Naive B cell (primary cell): Measurements from ENCODE around the gene CHMP4B. TPM values are rescaled to one million over a fixed set of nuclear protein-coding genes. Genes with fewer than 3 reads are reported as not detected.

Source experiments
- ATAC-seq, 2 donors: fragments of 150-1000 bp; cut with Tn5 transposase; 2 replicates each; pipeline ENCODE4 v1.10.0; 2021; ENCODE audit warnings: low read depth in 2 of 2, mild to moderate bottlenecking in 2 of 2, moderate library complexity in 2 of 2
- DNase-seq: peaks from one replicate; pipeline ENCODE4 v3.0.0; 2022
- H3K27ac Mint-ChIP-seq, 6 donors: one replicate each; pipeline ENCODE4 v1.8.0; 2020 to 2022; ENCODE audit warnings: mild to moderate bottlenecking in 6 of 6, mixed read lengths in 6 of 6, moderate library complexity in 5 of 6, inconsistent platforms in 2 of 6
- H3K27me3 Mint-ChIP-seq, 3 donors: one replicate each; pipeline ENCODE4 v1.8.0; 2021 to 2022; ENCODE audit warnings: mixed read lengths in 3 of 3, mild to moderate bottlenecking in 1 of 3
- H3K36me3 Mint-ChIP-seq, 2 donors: one replicate each; pipeline ENCODE4 v1.8.0; 2020 to 2022; ENCODE audit warnings: mixed read lengths in 2 of 2, inconsistent platforms in 1 of 2, mild to moderate bottlenecking in 1 of 2
- H3K4me1 Mint-ChIP-seq, 3 donors: one replicate each; pipeline ENCODE4 v1.8.0; 2020 to 2022; ENCODE audit warnings: mixed read lengths in 3 of 3, inconsistent platforms in 1 of 3, mild to moderate bottlenecking in 1 of 3, moderate library complexity in 1 of 3
- H3K4me3 Mint-ChIP-seq, 8 donors: one replicate each; pipeline ENCODE4 v1.8.0; 2020 to 2022; ENCODE audit warnings: mild to moderate bottlenecking in 8 of 8, mixed read lengths in 8 of 8, moderate library complexity in 8 of 8, inconsistent platforms in 2 of 8
- H3K9me3 Mint-ChIP-seq, 7 donors: one replicate each; pipeline ENCODE4 v1.8.0; 2020 to 2022; ENCODE audit warnings: mixed read lengths in 7 of 7, mild to moderate bottlenecking in 5 of 7, inconsistent platforms in 2 of 7, moderate library complexity in 1 of 7
- polyA plus RNA-seq, 6 donors: library from polyadenylated mRNA; unstranded; fragments of 300-500 nt; fragmentation: Illumina TruSeq; gene quantifications; one replicate each; pipeline ENCODE4 v1.2.3, GENCODE V29; 2021; ENCODE audit warnings: low read depth in 6 of 6

Gene CHMP4B
- polyA plus RNA-seq, 6 donors from 2014 or later: 1.3 to 8.0 (median 7.2) TPM

DNA sequence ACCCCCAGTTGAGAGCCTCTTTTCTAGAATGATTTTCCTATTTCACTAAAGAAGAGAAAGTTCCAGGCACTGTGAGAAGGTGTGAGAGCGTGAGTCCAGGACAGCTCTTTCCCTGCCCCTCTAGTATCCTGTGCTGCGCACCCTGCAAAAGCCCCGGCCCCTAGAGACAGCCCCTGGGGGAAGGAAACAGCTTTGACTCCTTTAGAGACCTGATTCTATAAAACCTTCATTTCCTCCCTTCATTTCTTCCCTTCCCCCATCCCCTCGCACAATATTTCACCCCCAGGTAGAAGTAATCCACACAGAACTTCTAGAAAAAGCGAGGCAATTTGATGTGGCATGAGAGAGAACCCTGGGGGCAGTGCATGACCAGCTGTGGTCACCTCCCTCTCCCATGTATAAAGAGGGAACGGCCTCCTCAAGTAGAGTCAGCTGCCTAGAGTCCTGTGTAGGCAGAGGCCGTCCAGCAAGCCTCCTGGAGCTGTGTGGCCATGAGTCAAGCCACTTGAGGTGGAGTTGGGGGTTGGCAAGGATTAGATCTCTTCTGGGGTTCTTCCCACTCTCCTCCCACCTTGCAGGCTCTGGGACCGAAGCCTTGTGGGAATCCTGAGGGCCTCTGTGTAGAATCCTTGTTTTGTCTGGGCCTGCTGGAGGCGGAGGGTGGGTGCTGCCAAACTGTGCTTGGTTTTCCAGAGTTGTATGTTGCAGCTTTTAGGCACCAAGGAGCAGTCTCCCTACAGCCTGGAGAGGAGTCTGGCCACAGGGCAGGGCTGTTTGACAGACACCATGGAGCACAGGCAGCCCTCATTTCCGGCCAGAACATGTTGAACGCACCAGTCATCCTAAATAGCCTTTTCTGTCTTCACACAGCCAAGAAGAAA lies 41.7 kb downstream of the CHMP4B start:
- DNase-seq: no peak
- Mint-ChIP-seq H3K27me3 (no peaks in the 10 kb centered on the region), H3K9me3 (no peaks in the 10 kb centered on the region), H3K27ac (peak overlapping the region in 1 of 6 donors; percentile 22), H3K4me1 (peaks cover 11 to 14% (median 12%) of the 10 kb centered on the region in 3 donors), H3K36me3 (peaks cover 16 to 26% of the 10 kb centered on the region in 2 donors), H3K4me3 (no peak overlapping the region)
- no peak for ATAC-seq

DNA sequence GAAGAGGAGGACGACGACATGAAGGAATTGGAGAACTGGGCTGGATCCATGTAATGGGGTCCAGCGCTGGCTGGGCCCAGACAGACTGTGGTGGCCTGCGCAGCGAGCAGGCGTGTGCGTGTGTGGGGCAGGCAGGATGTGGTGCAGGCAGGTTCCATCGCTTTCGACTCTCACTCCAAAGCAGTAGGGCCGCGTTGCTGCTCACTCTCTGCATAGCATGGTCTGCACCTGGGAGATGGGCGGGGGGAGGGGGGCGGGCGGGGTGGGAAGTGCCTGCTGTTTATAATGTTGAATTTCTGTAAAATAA lies 42.3 kb downstream of the CHMP4B start:
- H3K27ac Mint-ChIP-seq: no peak overlapping the region
- no peaks in the 10 kb centered on the region for H3K9me3 Mint-ChIP-seq
- H3K4me3 Mint-ChIP-seq: no peak overlapping the region
- no peaks in the 10 kb centered on the region for H3K27me3 Mint-ChIP-seq
- no peak for ATAC-seq
- H3K36me3 Mint-ChIP-seq: peaks cover 16 to 26% of the 10 kb centered on the region in 2 donors
- DNase-seq: no peak
- peaks cover 17 to 20% (median 18%) of the 10 kb centered on the region in 3 donors for H3K4me1 Mint-ChIP-seq

GRCh38 chr20:33857722-33858563 lies 46.8 kb downstream of the CHMP4B start:
- ATAC-seq: no peak
- H3K4me3 Mint-ChIP-seq: peak overlapping the region in 3 of 8 donors; percentile 11 to 62 (median 30)
- H3K27ac Mint-ChIP-seq: peak overlapping the region; percentile 55 to 98 (median 90)
- H3K27me3 Mint-ChIP-seq: no peaks in the 10 kb centered on the region
- peaks cover 29 to 37% (median 31%) of the 10 kb centered on the region in 3 donors for H3K4me1 Mint-ChIP-seq
- DNase-seq: no peak
- H3K36me3 Mint-ChIP-seq: peaks cover 4 to 25% of the 10 kb centered on the region in 2 donors
- H3K9me3 Mint-ChIP-seq: no peaks in the 10 kb centered on the region

- H3K9me3 Mint-ChIP-seq: no peaks in the 10 kb centered on the region
- peaks cover 4 to 20% of the 10 kb centered on the region in 2 donors for H3K36me3 Mint-ChIP-seq
- peaks cover 28 to 38% (median 32%) of the 10 kb centered on the region in 3 donors for H3K4me1 Mint-ChIP-seq
- peak overlapping the region in 5 of 8 donors; percentile 10 to 75 (median 69) for H3K4me3 Mint-ChIP-seq
- ATAC-seq (peak; percentile 46 to 54), DNase-seq (no peak)
- no peaks in the 10 kb centered on the region for H3K27me3 Mint-ChIP-seq
- peak overlapping the region; percentile 42 to 94 (median 88) for H3K27ac Mint-ChIP-seq
Observed at GRCh38 chr20:33858666-33859065, 47.5 kb downstream of the CHMP4B start.

DNA sequence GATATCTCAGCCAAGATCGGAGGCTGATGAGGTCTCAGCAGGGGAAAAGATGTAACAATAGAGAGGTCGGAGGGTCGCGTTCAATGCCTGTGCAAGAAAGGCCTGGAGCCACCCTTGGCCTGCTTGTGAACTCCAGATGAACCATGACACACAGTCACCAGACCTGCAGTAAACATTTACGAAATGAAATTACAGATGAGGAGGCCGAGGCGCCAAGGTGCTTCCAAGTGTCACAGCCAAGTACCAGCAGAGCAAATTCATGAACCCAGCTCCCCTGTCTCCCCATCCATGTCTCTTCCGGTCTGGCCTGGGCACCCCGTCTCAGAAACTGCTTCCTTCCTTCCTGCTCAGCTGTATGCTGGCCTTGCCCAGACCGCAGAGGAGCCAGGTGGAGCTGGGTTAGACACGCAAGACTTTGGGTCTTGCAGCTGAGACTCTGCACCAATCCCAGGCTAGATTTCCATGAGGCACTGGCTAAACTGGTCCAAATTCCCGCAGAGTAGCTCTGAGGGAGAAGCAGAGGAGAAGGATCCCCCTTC lies 48.1 kb downstream of the CHMP4B start:
- peak; percentile 82 to 86 for ATAC-seq
- H3K4me1 Mint-ChIP-seq: peaks cover 28 to 38% (median 31%) of the 10 kb centered on the region in 3 donors
- H3K36me3 Mint-ChIP-seq: peaks cover 4 to 16% of the 10 kb centered on the region in 2 donors
- peak overlapping the region in 7 of 8 donors; percentile 54 to 79 (median 71) for H3K4me3 Mint-ChIP-seq
- no peaks in the 10 kb centered on the region for H3K9me3 Mint-ChIP-seq
- H3K27ac Mint-ChIP-seq: peak overlapping the region; percentile 42 to 94 (median 88)
- H3K27me3 Mint-ChIP-seq: no peaks in the 10 kb centered on the region
- DNase-seq: peak; percentile 35

- H3K27me3 Mint-ChIP-seq: no peaks in the 10 kb centered on the region
- no peaks in the 10 kb centered on the region for H3K9me3 Mint-ChIP-seq
- no peak for DNase-seq
- H3K36me3 Mint-ChIP-seq: peaks cover 4 to 11% of the 10 kb centered on the region in 2 donors
- peak overlapping the region in 5 of 6 donors; percentile 69 to 94 (median 88) for H3K27ac Mint-ChIP-seq
- no peak for ATAC-seq
- peak overlapping the region in 6 of 8 donors; percentile 1 to 79 (median 66) for H3K4me3 Mint-ChIP-seq
- peaks cover 28 to 38% (median 31%) of the 10 kb centered on the region in 3 donors for H3K4me1 Mint-ChIP-seq
Observed at GRCh38 chr20:33859751-33860150, 48.6 kb downstream of the CHMP4B start.

DNA sequence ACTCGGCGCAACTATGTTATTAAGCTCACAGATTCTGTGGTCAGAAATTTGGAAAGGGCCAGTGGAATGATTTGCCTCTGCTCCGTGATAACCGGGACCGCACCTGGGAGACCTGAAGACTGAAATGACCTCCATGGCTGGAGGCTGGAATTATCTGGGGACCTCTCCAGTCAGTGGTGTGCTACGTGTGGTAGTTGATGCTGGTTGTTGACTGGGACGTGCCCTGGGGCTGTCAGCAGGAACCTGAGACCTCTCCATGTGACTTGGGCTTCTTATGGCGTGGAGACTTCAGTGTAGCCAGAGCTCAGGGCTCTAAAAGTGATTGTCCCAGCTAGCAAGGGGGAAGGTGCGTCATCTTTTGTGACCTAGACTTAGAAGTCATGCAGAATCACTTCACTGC lies 50.3 kb downstream of the CHMP4B start:
- Mint-ChIP-seq H3K27ac (no peak overlapping the region), H3K9me3 (no peaks in the 10 kb centered on the region), H3K36me3 (peaks cover 4 to 7% of the 10 kb centered on the region in 2 donors), H3K4me3 (no peak overlapping the region), H3K27me3 (no peaks in the 10 kb centered on the region), H3K4me1 (peaks cover 28 to 37% (median 31%) of the 10 kb centered on the region in 3 donors)
- DNase-seq (no peak), ATAC-seq (no peak)

DNA sequence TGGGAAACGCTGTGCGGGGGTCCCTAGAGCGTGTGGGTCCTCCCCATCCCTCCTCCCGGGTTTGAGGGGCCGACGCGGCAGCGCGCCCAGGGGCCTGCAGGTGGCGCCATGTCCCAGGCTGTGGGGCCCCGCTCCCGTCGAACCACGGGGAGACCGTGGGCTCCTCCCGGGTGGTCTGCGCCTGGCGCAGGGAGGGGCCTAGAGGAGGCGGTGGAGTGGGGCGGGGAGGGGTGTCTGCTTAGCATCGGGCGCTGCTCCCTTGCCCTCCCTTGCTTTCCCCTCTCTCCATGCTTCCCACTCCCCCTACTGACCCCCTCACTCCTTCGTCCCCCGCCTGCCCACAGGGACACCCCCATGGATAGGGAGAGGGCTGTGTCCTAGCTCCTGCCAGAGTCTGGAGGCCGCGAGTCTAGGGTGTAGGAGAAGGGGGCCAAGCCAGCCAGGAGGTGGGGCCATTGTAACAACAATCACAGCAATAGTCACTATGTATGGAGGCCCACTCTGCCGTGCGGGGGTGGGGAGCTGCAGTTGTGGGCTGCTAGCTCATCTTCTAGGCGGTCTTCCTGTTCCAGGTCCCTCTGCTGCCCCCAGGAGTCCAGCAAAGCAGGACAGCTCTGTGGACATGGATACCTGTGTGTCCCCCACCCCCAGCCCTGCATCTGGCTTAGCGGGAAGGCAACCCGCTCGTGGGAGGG lies 51.7 kb downstream of the CHMP4B start:
- peak overlapping the region in 1 of 8 donors; percentile 29 for H3K4me3 Mint-ChIP-seq
- H3K4me1 Mint-ChIP-seq: peaks cover 23 to 27% (median 24%) of the 10 kb centered on the region in 3 donors
- no peaks in the 10 kb centered on the region for H3K9me3 Mint-ChIP-seq
- peak; percentile 35 for DNase-seq
- peaks cover 0 to under 1% of the 10 kb centered on the region in 2 donors for H3K36me3 Mint-ChIP-seq
- peak overlapping the region in 1 of 6 donors; percentile 36 for H3K27ac Mint-ChIP-seq
- peak; percentile 40 to 46 for ATAC-seq
- H3K27me3 Mint-ChIP-seq: no peaks in the 10 kb centered on the region

GRCh38 chr20:33863440-33864323 lies 52.5 kb downstream of the CHMP4B start:
- peak overlapping the region in 1 of 6 donors; percentile 42 for H3K27ac Mint-ChIP-seq
- ATAC-seq (no peak), DNase-seq (no peak)
- H3K4me3 Mint-ChIP-seq: no peak overlapping the region
- H3K27me3 Mint-ChIP-seq: peaks cover 0 to 4% (median 0%) of the 10 kb centered on the region in 3 donors
- no peaks in the 10 kb centered on the region for H3K36me3 Mint-ChIP-seq
- peaks cover 15 to 18% (median 16%) of the 10 kb centered on the region in 3 donors for H3K4me1 Mint-ChIP-seq
- H3K9me3 Mint-ChIP-seq: no peaks in the 10 kb centered on the region

DNA sequence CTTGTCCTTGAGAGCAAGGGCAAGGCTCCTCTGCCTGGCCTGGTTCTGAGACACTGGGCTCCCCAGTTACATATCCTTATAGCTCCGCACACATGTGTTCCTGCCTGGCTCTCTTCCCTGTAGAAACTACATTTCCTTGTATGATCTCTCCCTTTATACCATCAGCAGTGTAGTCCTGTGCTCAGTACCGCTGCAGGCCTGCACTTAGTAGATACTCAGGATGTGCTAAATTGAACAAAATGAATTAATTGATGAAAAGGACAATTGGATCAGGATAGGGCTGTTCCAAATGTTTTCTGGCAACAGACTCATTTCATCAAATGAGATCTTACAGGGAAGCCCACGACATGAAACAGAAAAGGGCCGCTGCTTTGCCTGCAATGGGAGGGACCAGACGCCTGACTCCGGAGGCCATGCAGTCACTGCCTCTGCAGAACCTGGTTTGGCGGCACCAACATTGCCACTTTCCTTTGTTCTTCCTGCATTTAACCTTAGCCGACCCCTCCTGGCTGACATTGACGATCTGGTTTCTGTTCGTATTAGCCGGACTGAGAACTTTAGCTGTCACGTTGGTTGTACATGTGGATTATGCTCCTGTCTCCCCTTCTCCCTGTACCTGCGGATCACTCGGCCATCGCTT lies 53.3 kb downstream of the CHMP4B start:
- H3K27ac Mint-ChIP-seq: peak overlapping the region in 1 of 6 donors; percentile 42
- peaks cover 0 to 4% (median 0%) of the 10 kb centered on the region in 3 donors for H3K27me3 Mint-ChIP-seq
- H3K9me3 Mint-ChIP-seq: no peaks in the 10 kb centered on the region
- H3K36me3 Mint-ChIP-seq: no peaks in the 10 kb centered on the region
- DNase-seq (no peak), ATAC-seq (no peak)
- H3K4me1 Mint-ChIP-seq: peaks cover 7 to 11% (median 9%) of the 10 kb centered on the region in 3 donors
- H3K4me3 Mint-ChIP-seq: no peak overlapping the region

DNA sequence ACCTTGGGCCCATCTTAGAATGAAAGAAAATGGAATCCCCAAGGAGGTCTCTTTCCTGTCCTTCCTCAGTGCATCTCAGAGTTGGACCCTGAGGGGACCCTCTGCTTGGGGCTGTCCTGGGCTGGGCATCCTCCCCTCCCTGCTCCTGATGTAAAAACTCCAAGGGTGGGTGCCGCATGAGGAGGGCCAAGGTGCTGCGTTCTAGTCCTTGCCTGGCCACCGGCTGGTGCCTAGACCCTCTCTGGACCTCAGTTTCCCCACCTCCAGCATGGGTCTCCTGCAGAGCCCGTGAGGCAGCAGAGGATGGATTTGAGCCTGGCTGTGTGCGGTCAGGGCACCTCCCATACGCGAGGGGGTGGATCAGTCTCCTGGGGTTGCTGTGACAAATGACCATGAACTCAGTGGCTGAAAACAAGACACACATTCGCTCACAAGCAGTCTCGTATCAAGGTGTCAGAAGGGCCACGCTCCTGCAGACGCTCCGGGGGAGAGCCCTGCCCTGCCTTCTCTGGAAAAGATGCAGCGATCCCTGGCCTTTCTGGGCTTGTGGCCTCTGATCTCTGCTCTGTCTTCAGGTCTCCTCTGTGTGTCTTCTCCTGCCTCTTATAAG lies 54.7 kb downstream of the CHMP4B start:
- ATAC-seq (no peak), DNase-seq (no peak)
- peak overlapping the region in 1 of 6 donors; percentile 56 for H3K27ac Mint-ChIP-seq
- H3K4me1 Mint-ChIP-seq: peaks cover 3 to 5% (median 4%) of the 10 kb centered on the region in 3 donors
- no peaks in the 10 kb centered on the region for H3K9me3 Mint-ChIP-seq
- no peak overlapping the region for H3K4me3 Mint-ChIP-seq
- no peaks in the 10 kb centered on the region for H3K36me3 Mint-ChIP-seq
- peaks cover 0 to 4% (median 0%) of the 10 kb centered on the region in 3 donors for H3K27me3 Mint-ChIP-seq
